Activated CD4-positive, alpha-beta T cell treated with anti-CD3 and anti-CD28 coated beads, Interleukin-2, amount 10 ng/mL, durations not matched to agents 7 days and 5 days (primary cell): Measurements from ENCODE around the gene JPH3. TPM values are rescaled to one million over a fixed set of nuclear protein-coding genes. Genes with fewer than 3 reads are reported as not detected.

Experiments used
- CTCF ChIA-PET: fragments of 350-600 bp; sonication (Branson Sonifier 250); formaldehyde crosslinking; loops from one replicate; lab custom pipeline; 2021; ENCODE audit warnings: antibody characterized with exemption; lab: Charles Lee
- POLR2A ChIA-PET: fragments of 350-600 bp; sonication (Branson Sonifier 250); formaldehyde crosslinking; loops from one replicate; lab custom pipeline; 2021; ENCODE audit warnings: antibody characterized with exemption; lab: Charles Lee
- DNase-seq: peaks from one replicate; pipeline ENCODE4 v3.0.0-alpha.2; 2020
- H3K27ac Mint-ChIP-seq: one replicate; pipeline ENCODE4 v1.8.0; 2021; ENCODE audit warnings: mild to moderate bottlenecking, moderate library complexity, mixed read lengths
- H3K27me3 Mint-ChIP-seq: one replicate; pipeline ENCODE4 v1.8.0; 2021; ENCODE audit warnings: mixed read lengths
- H3K36me3 Mint-ChIP-seq: one replicate; pipeline ENCODE4 v1.8.0; 2021; ENCODE audit warnings: low read depth, mixed read lengths
- H3K4me1 Mint-ChIP-seq: one replicate; pipeline ENCODE4 v1.8.0; 2021; ENCODE audit warnings: mixed read lengths
- H3K4me3 Mint-ChIP-seq: one replicate; pipeline ENCODE4 v1.8.0; 2021; ENCODE audit warnings: mild to moderate bottlenecking, moderate library complexity, mixed read lengths
- H3K9me3 Mint-ChIP-seq: one replicate; pipeline ENCODE4 v1.8.0; 2021; ENCODE audit warnings: mixed read lengths
- total RNA-seq, 2 experiments: library from RNA; stranded (reverse); gene quantifications; one replicate each; pipeline ENCODE4 v1.2.3, GENCODE V29; 2021

The JPH3 gene
- total RNA-seq, result not detected

- H3K27me3 Mint-ChIP-seq, result peaks cover 60% of the 10 kb centered on the region
- H3K4me1 Mint-ChIP-seq, result peaks cover 8% of the 10 kb centered on the region
- CTCF ChIA-PET, result no interaction called here
- DNase-seq, result no peak
- no peaks in the 10 kb centered on the region for H3K9me3 Mint-ChIP-seq
- H3K4me3 Mint-ChIP-seq, result peak within 1 kb of the TSS; percentile 11
- no peaks in the 10 kb centered on the region for H3K36me3 Mint-ChIP-seq
- POLR2A ChIA-PET, result no interaction called here
- H3K27ac Mint-ChIP-seq, result peak within 1 kb of the TSS; percentile 68
Observed at GRCh38 chr16:87602001-87602775, at the start of gene JPH3. Gene JPH3 (plus strand): TSS chr16:87602508. CDS start chr16:87603147, 639 bp downstream.

- no peaks in the 10 kb centered on the region for H3K36me3 Mint-ChIP-seq
- H3K27ac Mint-ChIP-seq, result no peak overlapping the region
- no peaks in the 10 kb centered on the region for H3K4me1 Mint-ChIP-seq
- POLR2A ChIA-PET, result no interaction called here
- DNase-seq, result no peak
- no peaks in the 10 kb centered on the region for H3K9me3 Mint-ChIP-seq
- H3K27me3 Mint-ChIP-seq, result no peaks in the 10 kb centered on the region
- CTCF ChIA-PET, result no interaction called here
- no peak overlapping the region for H3K4me3 Mint-ChIP-seq
Observed at GRCh38 chr16:87552772-87553573, 49.3 kb upstream of the JPH3 start.

GRCh38 chr16:87554754-87555427, 47.4 kb upstream of the JPH3 start:
- no peak for DNase-seq
- Mint-ChIP-seq H3K9me3 (no peaks in the 10 kb centered on the region), H3K4me3 (no peak overlapping the region), H3K27ac (no peak overlapping the region), H3K27me3 (peaks cover 1% of the 10 kb centered on the region), H3K4me1 (no peaks in the 10 kb centered on the region), H3K36me3 (no peaks in the 10 kb centered on the region)
- ChIA-PET POLR2A (no interaction called here), CTCF (no interaction called here)

- H3K4me1 Mint-ChIP-seq, result no peaks in the 10 kb centered on the region
- H3K4me3 Mint-ChIP-seq, result no peak overlapping the region
- H3K9me3 Mint-ChIP-seq, result no peaks in the 10 kb centered on the region
- CTCF ChIA-PET, result no interaction called here
- no peaks in the 10 kb centered on the region for H3K36me3 Mint-ChIP-seq
- POLR2A ChIA-PET, result no interaction called here
- no peak overlapping the region for H3K27ac Mint-ChIP-seq
- DNase-seq, result no peak
- H3K27me3 Mint-ChIP-seq, result peaks cover 1% of the 10 kb centered on the region
Observed at GRCh38 chr16:87555647-87556046, 46.7 kb upstream of the JPH3 start.

- DNase-seq, result no peak
- no peaks in the 10 kb centered on the region for H3K36me3 Mint-ChIP-seq
- no peak overlapping the region for H3K27ac Mint-ChIP-seq
- no peaks in the 10 kb centered on the region for H3K4me1 Mint-ChIP-seq
- ChIA-PET CTCF (no interaction called here), POLR2A (no interaction called here)
- H3K27me3 Mint-ChIP-seq, result peaks cover 1% of the 10 kb centered on the region
- no peak overlapping the region for H3K4me3 Mint-ChIP-seq
- no peaks in the 10 kb centered on the region for H3K9me3 Mint-ChIP-seq
Observed at GRCh38 chr16:87556941-87557459, 45.3 kb upstream of the JPH3 start.

GRCh38 chr16:87558682-87559081, 43.6 kb upstream of the JPH3 start:
- CTCF ChIA-PET, result no interaction called here
- Mint-ChIP-seq H3K36me3 (peaks cover 2% of the 10 kb centered on the region), H3K4me3 (no peak overlapping the region), H3K27me3 (peaks cover 1% of the 10 kb centered on the region), H3K27ac (no peak overlapping the region), H3K9me3 (peaks cover 3% of the 10 kb centered on the region), H3K4me1 (peaks cover 1% of the 10 kb centered on the region)
- DNase-seq, result no peak
- POLR2A ChIA-PET, result no interaction called here

- H3K9me3 Mint-ChIP-seq, result peaks cover 12% of the 10 kb centered on the region
- H3K4me1 Mint-ChIP-seq, result peaks cover 2% of the 10 kb centered on the region
- H3K4me3 Mint-ChIP-seq, result no peak overlapping the region
- peaks cover 3% of the 10 kb centered on the region for H3K36me3 Mint-ChIP-seq
- CTCF ChIA-PET, result no interaction called here
- no peak for DNase-seq
- peaks cover 1% of the 10 kb centered on the region for H3K27me3 Mint-ChIP-seq
- no peak overlapping the region for H3K27ac Mint-ChIP-seq
- POLR2A ChIA-PET, result no interaction called here
Observed at GRCh38 chr16:87559945-87560344, 42.4 kb upstream of the JPH3 start.

- peaks cover 1% of the 10 kb centered on the region for H3K27me3 Mint-ChIP-seq
- no peak overlapping the region for H3K4me3 Mint-ChIP-seq
- peaks cover 2% of the 10 kb centered on the region for H3K4me1 Mint-ChIP-seq
- no peak overlapping the region for H3K27ac Mint-ChIP-seq
- peaks cover 12% of the 10 kb centered on the region for H3K9me3 Mint-ChIP-seq
- ChIA-PET POLR2A (no interaction called here), CTCF (interaction anchor here (0.6 kb wide), 1 partner anchor 18 kb away, joined by 3 read pairs; no protein-coding TSS in a partner anchor)
- peaks cover 3% of the 10 kb centered on the region for H3K36me3 Mint-ChIP-seq
- DNase-seq, result peak; percentile 10
Observed at GRCh38 chr16:87560428-87561199, 41.7 kb upstream of the JPH3 start.

GRCh38 chr16:87561200-87562105, 40.9 kb upstream of the JPH3 start:
- no peak overlapping the region for H3K4me3 Mint-ChIP-seq
- peaks cover 2% of the 10 kb centered on the region for H3K4me1 Mint-ChIP-seq
- POLR2A ChIA-PET, result no interaction called here
- DNase-seq, result no peak
- peaks cover 1% of the 10 kb centered on the region for H3K27me3 Mint-ChIP-seq
- CTCF ChIA-PET, result no interaction called here
- no peak overlapping the region for H3K27ac Mint-ChIP-seq
- H3K9me3 Mint-ChIP-seq, result peaks cover 12% of the 10 kb centered on the region
- peaks cover 3% of the 10 kb centered on the region for H3K36me3 Mint-ChIP-seq

GRCh38 chr16:87562201-87562600, 40.1 kb upstream of the JPH3 start:
- CTCF ChIA-PET, result no interaction called here
- H3K4me3 Mint-ChIP-seq, result no peak overlapping the region
- peaks cover 12% of the 10 kb centered on the region for H3K9me3 Mint-ChIP-seq
- H3K4me1 Mint-ChIP-seq, result peaks cover 2% of the 10 kb centered on the region
- peaks cover 1% of the 10 kb centered on the region for H3K27me3 Mint-ChIP-seq
- DNase-seq, result no peak
- POLR2A ChIA-PET, result no interaction called here
- H3K36me3 Mint-ChIP-seq, result peaks cover 3% of the 10 kb centered on the region
- H3K27ac Mint-ChIP-seq, result no peak overlapping the region

- H3K27ac Mint-ChIP-seq, result no peak overlapping the region
- H3K9me3 Mint-ChIP-seq, result peaks cover 12% of the 10 kb centered on the region
- H3K27me3 Mint-ChIP-seq, result peaks cover 1% of the 10 kb centered on the region
- DNase-seq, result no peak
- POLR2A ChIA-PET, result no interaction called here
- H3K4me3 Mint-ChIP-seq, result no peak overlapping the region
- H3K36me3 Mint-ChIP-seq, result peaks cover 3% of the 10 kb centered on the region
- CTCF ChIA-PET, result interaction anchor here (0.6 kb wide), 1 partner anchor 14 kb away, joined by 3 read pairs; no protein-coding TSS in a partner anchor
- peaks cover 2% of the 10 kb centered on the region for H3K4me1 Mint-ChIP-seq
Observed at GRCh38 chr16:87563022-87563421, 39.3 kb upstream of the JPH3 start.
